H9 (cell line): ENCODE measurements around the gene CBLN3. TPM values are rescaled to one million over a fixed set of nuclear protein-coding genes. Genes with fewer than 3 reads are reported as not detected.

Experiments
- DNase-seq: peaks from one replicate; pipeline ENCODE4 v3.0.0-alpha.2; 2017
- H2AFZ ChIP-seq: one replicate; pipeline ENCODE4 v1.6.1; 2013; ENCODE audit warnings: mild to moderate bottlenecking, low read length, control low read depth, moderate library complexity
- H2AK5ac ChIP-seq: 2 replicates; pipeline ENCODE4 v1.6.1; 2013; ENCODE audit warnings: low read length, control low read depth, mixed read lengths; ENCODE audit not compliant: insufficient read length
- H2BK120ac ChIP-seq: one replicate; pipeline ENCODE4 v1.6.1; 2013; ENCODE audit warnings: low read depth, mild to moderate bottlenecking, low read length, control low read depth, inconsistent platforms; ENCODE audit not compliant: poor library complexity, severe bottlenecking
- H2BK12ac ChIP-seq: 2 replicates; pipeline ENCODE4 v1.6.1; 2013; ENCODE audit warnings: low read length, control low read depth, mixed read lengths, low read depth; ENCODE audit not compliant: insufficient read length
- H2BK15ac ChIP-seq: 2 replicates; pipeline ENCODE4 v1.6.1; 2013; ENCODE audit warnings: low read depth, low read length, control low read depth
- H2BK20ac ChIP-seq: one replicate; pipeline ENCODE4 v1.6.1; 2013; ENCODE audit warnings: low read depth, mild to moderate bottlenecking, low read length, control low read depth, inconsistent platforms; ENCODE audit not compliant: poor library complexity, severe bottlenecking
- H2BK5ac ChIP-seq: 2 replicates; pipeline ENCODE4 v1.6.1; 2013; ENCODE audit warnings: low read length, control low read depth, mixed read lengths; ENCODE audit not compliant: insufficient read length
- H3K14ac ChIP-seq: 2 replicates; pipeline ENCODE4 v1.6.1; 2013; ENCODE audit warnings: low read length, control low read depth; ENCODE audit not compliant: insufficient read depth
- H3K18ac ChIP-seq: 2 replicates; pipeline ENCODE4 v1.6.1; 2013; ENCODE audit warnings: low read depth, mild to moderate bottlenecking, mixed read lengths, low read length, control low read depth; ENCODE audit not compliant: insufficient read length
- H3K23ac ChIP-seq: 2 replicates; pipeline ENCODE4 v1.6.1; 2013; ENCODE audit warnings: low read length, control low read depth, mixed read lengths, low read depth; ENCODE audit not compliant: insufficient read length
- H3K23me2 ChIP-seq: 2 replicates; pipeline ENCODE4 v1.6.1; 2013; ENCODE audit warnings: low read depth, mild to moderate bottlenecking, mixed read lengths, low read length, control low read depth; ENCODE audit not compliant: insufficient read length, poor library complexity, severe bottlenecking
- H3K27ac ChIP-seq: 2 replicates; pipeline ENCODE4 v1.5.1; 2013; ENCODE audit warnings: low read length, control low read depth, mixed read lengths, low read depth; ENCODE audit not compliant: insufficient read length
- H3K27me3 ChIP-seq: 2 replicates; pipeline ENCODE4 v1.6.1; 2013; ENCODE audit warnings: low read length, control low read depth, inconsistent platforms; ENCODE audit not compliant: insufficient read depth
- H3K4ac ChIP-seq: 2 replicates; pipeline ENCODE4 v1.6.1; 2013; ENCODE audit warnings: low read depth, mild to moderate bottlenecking, control low read depth, inconsistent platforms, low read length, moderate library complexity
- H3K4me1 ChIP-seq: 2 replicates; pipeline ENCODE4 v1.6.1; 2013; ENCODE audit warnings: low read length, control low read depth, inconsistent platforms; ENCODE audit not compliant: insufficient read depth
- H3K4me2 ChIP-seq: 2 replicates; pipeline ENCODE4 v1.6.1; 2013; ENCODE audit warnings: low read length, control low read depth, mixed read lengths; ENCODE audit not compliant: insufficient read length, insufficient read depth
- H3K56ac ChIP-seq: 2 replicates; pipeline ENCODE4 v1.6.1; 2013; ENCODE audit warnings: low read depth, mild to moderate bottlenecking, mixed read lengths, low read length, control low read depth; ENCODE audit not compliant: insufficient read length
- H3K79me1 ChIP-seq: 2 replicates; pipeline ENCODE4 v1.6.1; 2013; ENCODE audit warnings: low read depth, mild to moderate bottlenecking, moderate library complexity, low read length, control low read depth, inconsistent platforms; ENCODE audit not compliant: insufficient read depth, poor library complexity, severe bottlenecking
- H3K79me2 ChIP-seq: 2 replicates; pipeline ENCODE4 v1.6.1; 2013; ENCODE audit warnings: low read length, control low read depth, inconsistent platforms; ENCODE audit not compliant: insufficient read depth
- H3K9ac ChIP-seq: 2 replicates; pipeline ENCODE4 v1.6.1; 2013; ENCODE audit warnings: low read length, control low read depth, mixed read lengths; ENCODE audit not compliant: insufficient read length; ENCODE audit errors: extremely low read depth
- H3K9me3 ChIP-seq: one replicate; pipeline ENCODE4 v1.6.1; 2013; ENCODE audit warnings: low read depth, low read length, inconsistent platforms; ENCODE audit not compliant: control insufficient read depth
- H3T11ph ChIP-seq: one replicate; pipeline ENCODE4 v1.6.1; 2013; ENCODE audit warnings: mild to moderate bottlenecking, low read length, control low read depth, inconsistent platforms
- H4K20me1 ChIP-seq: one replicate; pipeline ENCODE4 v1.6.1; 2013; ENCODE audit not compliant: control insufficient read depth, insufficient read length, insufficient read depth
- H4K5ac ChIP-seq: 2 replicates; pipeline ENCODE4 v1.6.1; 2013; ENCODE audit warnings: low read depth, mild to moderate bottlenecking, mixed read lengths, low read length, control low read depth; ENCODE audit not compliant: insufficient read length
- H4K8ac ChIP-seq: replicated peaks from 2 replicates; pipeline ENCODE4 v1.6.1; 2013; ENCODE audit warnings: low read length, control low read depth, mixed read lengths, low read depth; ENCODE audit not compliant: insufficient read length
- H4K91ac ChIP-seq: 2 replicates; pipeline ENCODE4 v1.6.1; 2013; ENCODE audit warnings: low read depth, mild to moderate bottlenecking, moderate library complexity, mixed read lengths, low read length, control low read depth; ENCODE audit not compliant: insufficient read length
- H3K27ac Mint-ChIP-seq, 3 experiments: 2 replicates in 2 of 3; 3 replicates in 1 of 3; pipeline ENCODE4 v1.8.0; 2020 to 2021; ENCODE audit warnings: mixed read lengths in 3 of 3, mild to moderate bottlenecking in 1 of 3, moderate library complexity in 1 of 3
- H3K27me3 Mint-ChIP-seq: 2 replicates; pipeline ENCODE4 v1.8.0; 2021; ENCODE audit warnings: low read depth, mild to moderate bottlenecking, moderate library complexity, mixed read lengths
- H3K36me3 Mint-ChIP-seq, 3 experiments: 2 replicates in 2 of 3; 3 replicates in 1 of 3; pipeline ENCODE4 v1.8.0; 2020 to 2021; ENCODE audit warnings: low read depth in 3 of 3, mixed read lengths in 3 of 3; ENCODE audit not compliant: insufficient read depth in 1 of 3
- H3K4me1 Mint-ChIP-seq, 2 experiments: 2 replicates each; pipeline ENCODE4 v1.8.0; 2020; ENCODE audit warnings: mixed read lengths in 2 of 2
- H3K4me3 Mint-ChIP-seq, 2 experiments: 2 replicates in 1 of 2; 3 replicates in 1 of 2; pipeline ENCODE4 v1.8.0; 2020 to 2021; ENCODE audit warnings: mild to moderate bottlenecking in 2 of 2, mixed read lengths in 2 of 2, moderate library complexity in 1 of 2
- H3K9me3 Mint-ChIP-seq, 2 experiments: 2 replicates in 1 of 2; 3 replicates in 1 of 2; pipeline ENCODE4 v1.8.0; 2020; ENCODE audit warnings: mild to moderate bottlenecking in 2 of 2, mixed read lengths in 2 of 2, moderate library complexity in 1 of 2
- CTCF ChIP-seq: fragments of 200-600 bp; sonication (generic); conservative IDR thresholded peaks from 3 replicates; pipeline ENCODE4 v1.8.0; 2021; ENCODE audit warnings: antibody characterized with exemption, mild to moderate bottlenecking
- WGBS: extraction: QIAGEN DNeasy Blood & Tissue Kit; methylation state at CpG from one replicate; pipeline ENCODE4 v1.1.7; 2013; ENCODE audit warnings: missing lambda C conversion rate, low lambda C conversion rate, mixed read lengths; ENCODE audit not compliant: insufficient read length; ENCODE audit errors: extremely low coverage; 5-methylcytosine and 5-hydroxymethylcytosine counted together
- total RNA-seq: library from RNA; stranded (reverse); gene quantifications from 2 replicates; pipeline ENCODE4 v1.2.1, GENCODE V29; 2021

The CBLN3 gene
- total RNA-seq, 1 experiment from 2014 or later: 0.39 TPM

GRCh38 chr14:24475261-24475660 is 45.8 kb upstream of the CBLN3 start:
- no peak overlapping the region for H2BK120ac ChIP-seq
- no peak overlapping the region for H2AK5ac ChIP-seq
- H3K4me2 ChIP-seq: no peak overlapping the region
- H3K79me2 ChIP-seq: no peaks in the 10 kb centered on the region
- H2BK5ac ChIP-seq: no peak overlapping the region
- H4K8ac ChIP-seq: no peak overlapping the region
- no peaks in the 10 kb centered on the region for H3K9me3 ChIP-seq
- no peak overlapping the region for H3K14ac ChIP-seq
- no peak overlapping the region for H3K9ac ChIP-seq
- H2AFZ ChIP-seq: no peak overlapping the region
- no CpG with 5 or more reads among the region's 4 CpGs for WGBS
- H3K23me2 ChIP-seq: no peaks in the 10 kb centered on the region
- no peaks in the 10 kb centered on the region for H3K4me1 ChIP-seq
- no peak for TF ChIP-seq CTCF
- H3K4me1 Mint-ChIP-seq: peaks cover 7% of the 10 kb centered on the region in 2 experiments
- no peak overlapping the region for H2BK15ac ChIP-seq
- H3K27ac Mint-ChIP-seq: no peak overlapping the region; a peak in 1 of 7 replicates
- no peaks in the 10 kb centered on the region for H3K27me3 ChIP-seq
- H3K4me3 Mint-ChIP-seq: no peak overlapping the region
- H3K79me1 ChIP-seq: no peaks in the 10 kb centered on the region
- H2BK20ac ChIP-seq: no peak overlapping the region
- no peak overlapping the region for H4K91ac ChIP-seq
- no peak overlapping the region for H4K5ac ChIP-seq
- no peak overlapping the region for H2BK12ac ChIP-seq
- no peaks in the 10 kb centered on the region for H4K20me1 ChIP-seq
- no peak overlapping the region for H3K4ac ChIP-seq
- H3K9me3 Mint-ChIP-seq: peaks cover 8 to 9% of the 10 kb centered on the region in 2 experiments; a peak in 3 of 5 replicates
- H3K36me3 Mint-ChIP-seq: peaks cover 4 to 11% (median 7%) of the 10 kb centered on the region in 3 experiments; a peak in 6 of 7 replicates
- no peak overlapping the region for H3K18ac ChIP-seq
- no peak overlapping the region for H3K27ac ChIP-seq
- H3T11ph ChIP-seq: no peak overlapping the region
- DNase-seq: no peak
- H3K56ac ChIP-seq: no peak overlapping the region
- H3K23ac ChIP-seq: no peak overlapping the region
- H3K27me3 Mint-ChIP-seq: no peaks in the 10 kb centered on the region; the same call in 1 of the 2 replicates
